ENCODE results near the gene CHRNA10.

DNA sequence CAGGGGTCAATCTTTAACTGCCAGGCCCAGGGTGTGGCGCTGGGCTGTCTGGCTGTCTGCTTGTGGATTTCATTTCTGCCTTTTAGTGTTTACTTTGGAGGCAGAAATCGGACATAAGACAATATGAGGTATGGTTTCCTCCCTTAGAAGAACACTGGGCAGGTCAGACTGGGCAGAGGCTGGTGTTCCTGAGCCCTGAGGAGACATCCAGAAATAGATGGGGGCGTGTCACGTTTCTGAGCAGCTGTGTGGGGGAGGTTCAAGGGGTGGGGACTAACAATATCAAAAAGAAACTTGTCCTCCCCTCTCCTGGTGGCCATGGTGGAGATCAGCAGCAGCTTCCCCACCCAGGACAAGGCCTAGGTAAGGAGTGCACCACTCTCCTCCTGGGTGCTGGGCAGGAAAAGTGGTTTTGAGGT lies 26.4 kb downstream of the CHRNA10 start, which contains the start of gene ART1:
- TF ChIP-seq GATA2 (IDR thresholded peaks at IDR 0.05; ENCODE audit: low read depth, low read length) (no peak), GATA3 (IDR thresholded peaks at IDR 0.05; ENCODE audit: low read depth, low read length) (no peak)

Data from SH-SY5Y (cell line).